Panc1 (cell line): ENCODE results near the gene ZDHHC14.

Source experiments
- CTCF ChIP-seq: fragments of 450-650 bp; IDR thresholded peaks from 2 replicates; pipeline ENCODE4 v1.5.1; 2017; ENCODE audit warnings: mild to moderate bottlenecking
- POLR2AphosphoS5 ChIP-seq: IDR thresholded peaks from 2 replicates; pipeline ENCODE4 v1.6.1; 2012; ENCODE audit warnings: mild to moderate bottlenecking, low read depth, low read length, moderate library complexity
- REST ChIP-seq, 2 experiments: IDR thresholded peaks; 2 replicates each; pipeline ENCODE4 v1.6.1; 2011 to 2012; ENCODE audit warnings: low read depth in 2 of 2, control low read depth in 1 of 2, low read length in 1 of 2, mild to moderate bottlenecking in 1 of 2, moderate library complexity in 1 of 2; ENCODE audit not compliant: insufficient read depth in 1 of 2

- no peak for TF ChIP-seq CTCF
- TF ChIP-seq REST (IDR thresholded peaks at IDR 0.05; ENCODE audit: insufficient read depth in 1 of 2, low read depth in 2 of 2, low read length in 1 of 2), result no peak
- no peak for TF ChIP-seq POLR2AphosphoS5
These were observed 234.4 kb downstream of the ZDHHC14 start for GRCh38 chr6:157615420-157615769.
